ENCODE measurements around the gene AASS. TPM values are rescaled to one million over a fixed set of nuclear protein-coding genes. Genes with fewer than 3 reads are reported as not detected.

AASS gene
- total and polyA plus RNA-seq, 10 of the 15 experiments (the other 5 are each of a cell fraction or from before 2014, with no cell fraction given): 0.09 to 8.0 (median 0.39) TPM

DNA sequence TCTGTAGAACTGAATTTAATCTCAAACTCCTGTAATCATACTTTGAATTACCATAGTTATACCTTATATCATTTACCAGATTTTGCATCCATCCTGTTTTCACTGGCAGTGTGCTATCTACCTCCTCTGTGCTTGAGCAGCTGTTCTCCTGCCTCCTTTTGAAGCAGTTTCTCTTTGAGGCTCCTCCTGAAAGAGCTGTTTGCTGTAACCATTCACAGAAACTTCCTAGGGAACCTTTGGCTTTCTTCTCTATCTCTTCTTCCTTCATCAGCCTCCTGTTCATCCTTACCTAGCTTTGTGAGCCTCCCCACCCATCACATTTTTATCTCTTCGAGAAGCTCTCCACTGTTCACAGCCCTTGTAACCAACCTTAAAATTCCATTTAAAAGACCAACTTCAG is 108.2 kb downstream of the AASS start:
- Histone ChIP-seq H3K4me3 (no peak overlapping the region), H3K4me1 (ENCODE audit: control insufficient read depth, insufficient read depth, low read length) (no peaks in the 10 kb centered on the region), H3K27me3 (replicated peaks in 1 of 2; ENCODE audit: control insufficient read depth in 2 of 2, insufficient read depth in 2 of 2, low read length in 1 of 2) (no peaks in the 10 kb centered on the region), H3K4me2 (ENCODE audit: control insufficient read depth, insufficient read depth) (no peak overlapping the region), H3K36me3 (ENCODE audit: control insufficient read depth in 2 of 2, insufficient read depth in 2 of 2, low read length in 1 of 2) (no peaks in the 10 kb centered on the region), H3K27ac (ENCODE audit: control insufficient read depth, insufficient read depth) (no peak overlapping the region), H3K9me3 (replicated peaks; ENCODE audit: control insufficient read depth, insufficient read depth, low read length) (no peaks in the 10 kb centered on the region), H4K20me1 (ENCODE audit: control insufficient read depth, insufficient read depth) (no peaks in the 10 kb centered on the region), H3K79me2 (ENCODE audit: control insufficient read depth, insufficient read depth, low read length) (no peaks in the 10 kb centered on the region), H3K9ac (ENCODE audit: control insufficient read depth, insufficient read depth, low read length) (no peak overlapping the region), H2AFZ (ENCODE audit: control insufficient read depth, low read depth, low read length) (no peak overlapping the region)
- TF ChIP-seq NKRF (conservative IDR thresholded peaks at IDR 0.05) (no peak), NR2C2 (IDR thresholded peaks at IDR 0.05; ENCODE audit: borderline replicate concordance, control insufficient read depth, insufficient read length, low read depth) (no peak), HDAC6 (IDR thresholded peaks at IDR 0.05; ENCODE audit: unreplicated experiment) (no peak), RBBP5 (conservative IDR thresholded peaks at IDR 0.05) (no peak), RELA (IDR thresholded peaks at IDR 0.05; ENCODE audit: borderline replicate concordance, partially characterized antibody) (no peak), BMI1 (IDR thresholded peaks at IDR 0.05; ENCODE audit: borderline replicate concordance) (no peak), ZBED1 (IDR thresholded peaks at IDR 0.05; ENCODE audit: borderline replicate concordance) (no peak)
- TF ChIP-seq, protein P1, sequence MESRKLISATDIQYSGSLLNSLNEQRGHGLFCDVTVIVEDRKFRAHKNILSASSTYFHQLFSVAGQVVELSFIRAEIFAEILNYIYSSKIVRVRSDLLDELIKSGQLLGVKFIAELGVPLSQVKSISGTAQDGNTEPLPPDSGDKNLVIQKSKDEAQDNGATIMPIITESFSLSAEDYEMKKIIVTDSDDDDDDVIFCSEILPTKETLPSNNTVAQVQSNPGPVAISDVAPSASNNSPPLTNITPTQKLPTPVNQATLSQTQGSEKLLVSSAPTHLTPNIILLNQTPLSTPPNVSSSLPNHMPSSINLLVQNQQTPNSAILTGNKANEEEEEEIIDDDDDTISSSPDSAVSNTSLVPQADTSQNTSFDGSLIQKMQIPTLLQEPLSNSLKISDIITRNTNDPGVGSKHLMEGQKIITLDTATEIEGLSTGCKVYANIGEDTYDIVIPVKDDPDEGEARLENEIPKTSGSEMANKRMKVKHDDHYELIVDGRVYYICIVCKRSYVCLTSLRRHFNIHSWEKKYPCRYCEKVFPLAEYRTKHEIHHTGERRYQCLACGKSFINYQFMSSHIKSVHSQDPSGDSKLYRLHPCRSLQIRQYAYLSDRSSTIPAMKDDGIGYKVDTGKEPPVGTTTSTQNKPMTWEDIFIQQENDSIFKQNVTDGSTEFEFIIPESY (IDR thresholded peaks at IDR 0.05): no peak
- no peak for DNase-seq (ENCODE audit: low read depth, low spot score)
- RAD21 ChIA-PET (ENCODE audit: unreplicated experiment): no interaction called here
- BruUV-seq (replicated peaks): no TSS peak
- 0% methylated on average over 1 of the region's 1 CpG for WGBS (ENCODE audit: insufficient coverage, insufficient replicate concordance, low lambda C conversion rate, missing lambda C conversion rate)
- no peak for ATAC-seq
- intact Hi-C loops (cut with micrococcal nuclease; ENCODE audit: unreplicated experiment) (no loop called here), in situ Hi-C loops (cut with MboI) (no loop called here)
- CTCF ChIA-PET: interaction anchor here (1.5 kb wide), 1 partner anchor 42 kb away, joined by 5 read pairs; no protein-coding TSS in a partner anchor
- POLR2A ChIA-PET: no interaction called here
- SMC1A ChIA-PET (ENCODE audit: uncharacterized antibody, unreplicated experiment): no interaction called here
- FAIRE-seq: no peak

Measured in GM12878 (cell line).